Measurements from ENCODE around the gene TFR2.

Gene TFR2

GRCh38 chr7:100572281-100572948 is 68.9 kb downstream of the TFR2 start:
- peaks cover 32% of the 10 kb centered on the region for H3K4me1 Mint-ChIP-seq (ENCODE audit: low read depth)
- H3K9me3 Mint-ChIP-seq (ENCODE audit: low read depth) = no peaks in the 10 kb centered on the region
- H3K36me3 Mint-ChIP-seq = no peaks in the 10 kb centered on the region
- no peak overlapping the region for H3K27ac Mint-ChIP-seq
- no peak overlapping the region for H3K4me3 Mint-ChIP-seq
- H3K27me3 Mint-ChIP-seq = no peaks in the 10 kb centered on the region

DNA sequence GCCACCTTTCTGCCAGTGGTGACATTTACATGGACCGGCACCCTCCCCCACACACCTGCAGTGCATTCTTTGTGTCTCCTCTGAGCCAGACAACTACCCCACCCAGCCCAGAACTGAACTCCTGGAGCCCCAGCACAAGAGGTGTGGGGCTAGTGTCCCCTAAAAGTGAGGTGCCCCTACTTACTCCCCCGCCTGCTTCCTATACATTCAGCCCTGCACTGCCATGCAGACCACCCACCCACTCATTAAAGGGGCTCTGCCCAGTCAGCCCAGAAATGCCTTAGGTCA is 69.6 kb downstream of the TFR2 start:
- Mint-ChIP-seq H3K27me3 (no peaks in the 10 kb centered on the region), H3K4me1 (ENCODE audit: low read depth) (peaks cover 32% of the 10 kb centered on the region), H3K36me3 (no peaks in the 10 kb centered on the region), H3K4me3 (peak overlapping the region; percentile 9), H3K27ac (no peak overlapping the region), H3K9me3 (ENCODE audit: low read depth) (no peaks in the 10 kb centered on the region)

DNA sequence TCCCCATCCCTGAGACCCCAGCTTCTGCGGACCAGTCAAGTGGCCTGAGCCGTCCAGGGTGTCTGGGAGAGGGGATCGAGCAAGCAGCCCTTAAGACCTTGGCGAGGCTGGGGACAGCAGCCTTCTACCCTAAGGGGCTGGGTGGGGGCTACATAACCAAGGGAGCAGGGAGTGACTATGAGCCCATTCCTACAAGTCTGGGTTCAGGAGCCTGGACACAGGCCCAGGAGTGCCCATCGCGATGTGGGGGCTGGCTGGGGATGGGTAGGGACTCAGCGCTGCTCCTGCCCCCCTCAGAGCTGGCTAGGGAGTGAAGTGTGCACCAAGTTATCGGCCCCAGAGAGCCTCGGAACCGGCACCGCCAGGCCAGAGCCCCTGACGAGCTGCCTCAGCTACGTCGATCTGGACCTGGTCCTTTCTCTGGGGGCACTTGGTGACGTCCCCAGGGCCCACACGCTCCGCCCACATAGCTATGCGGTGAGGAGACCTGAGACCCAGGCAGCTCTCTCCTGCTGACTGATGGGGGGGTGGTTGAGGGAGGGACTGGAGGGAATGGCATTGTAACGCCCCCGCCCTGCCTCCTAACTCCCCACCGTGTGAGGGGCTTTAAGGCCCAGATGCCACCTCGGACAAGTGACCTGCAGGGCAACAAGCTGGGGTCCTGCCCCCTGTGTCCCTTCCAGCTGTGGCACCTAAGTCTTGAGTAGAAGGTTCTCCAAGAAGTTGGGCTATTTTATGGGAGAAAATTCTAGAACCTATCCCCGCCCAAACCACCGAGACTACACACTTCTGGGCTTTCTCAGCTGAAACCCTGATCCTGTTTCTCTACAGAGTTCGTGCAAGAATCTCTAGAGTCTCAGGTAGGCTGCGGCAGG is 70.2 kb downstream of the TFR2 start:
- H3K36me3 Mint-ChIP-seq = no peaks in the 10 kb centered on the region
- no peaks in the 10 kb centered on the region for H3K9me3 Mint-ChIP-seq (ENCODE audit: low read depth)
- H3K4me1 Mint-ChIP-seq (ENCODE audit: low read depth) = peaks cover 34% of the 10 kb centered on the region
- no peak overlapping the region for H3K27ac Mint-ChIP-seq
- peak overlapping the region; percentile 27 for H3K4me3 Mint-ChIP-seq
- no peaks in the 10 kb centered on the region for H3K27me3 Mint-ChIP-seq

Measured in activated naive CD8-positive, alpha-beta T cell (primary cell).